C4-2B (cell line): ENCODE measurements around the gene KCNK16.
A peak's percentile ranks its signal among the peaks of the same experiment; 100 is the strongest.

Experiments
- H3K27ac ChIP-seq: fragments of 450-650 bp; 2 replicates; pipeline ENCODE4 v1.5.1; 2017
- ZFX ChIP-seq: fragments of 450-650 bp; IDR thresholded peaks from 2 replicates; pipeline ENCODE4 v1.6.1; 2017
- TF ChIP-seq, protein P1 (sequence below): fragments of 450-650 bp; conservative IDR thresholded peaks from 2 replicates; pipeline ENCODE4 v1.5.1; 2017; ENCODE audit warnings: mild to moderate bottlenecking

The KCNK16 gene

DNA sequence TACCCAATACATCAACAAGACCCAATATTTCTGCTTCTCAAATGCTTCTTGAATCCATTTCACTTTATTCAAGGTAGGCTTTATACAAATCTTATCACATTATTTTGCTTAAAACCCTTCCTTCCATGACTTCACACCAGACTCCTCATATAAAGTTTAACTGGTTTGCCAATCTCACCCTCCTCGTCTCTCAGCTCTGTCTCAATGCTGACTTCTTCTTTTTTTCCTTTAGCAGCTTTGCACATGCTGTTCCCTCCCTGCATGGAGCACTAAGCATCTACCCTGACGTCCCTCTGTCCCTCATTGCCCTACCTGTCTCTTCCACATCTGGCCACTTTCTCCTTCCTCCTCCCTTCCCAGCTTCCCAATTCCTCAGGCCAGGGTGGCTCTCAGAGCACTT lies 39.7 kb downstream of the KCNK16 start:
- H3K27ac ChIP-seq = no peak overlapping the region
- TF ChIP-seq ZFX = no peak
- TF ChIP-seq, protein P1, sequence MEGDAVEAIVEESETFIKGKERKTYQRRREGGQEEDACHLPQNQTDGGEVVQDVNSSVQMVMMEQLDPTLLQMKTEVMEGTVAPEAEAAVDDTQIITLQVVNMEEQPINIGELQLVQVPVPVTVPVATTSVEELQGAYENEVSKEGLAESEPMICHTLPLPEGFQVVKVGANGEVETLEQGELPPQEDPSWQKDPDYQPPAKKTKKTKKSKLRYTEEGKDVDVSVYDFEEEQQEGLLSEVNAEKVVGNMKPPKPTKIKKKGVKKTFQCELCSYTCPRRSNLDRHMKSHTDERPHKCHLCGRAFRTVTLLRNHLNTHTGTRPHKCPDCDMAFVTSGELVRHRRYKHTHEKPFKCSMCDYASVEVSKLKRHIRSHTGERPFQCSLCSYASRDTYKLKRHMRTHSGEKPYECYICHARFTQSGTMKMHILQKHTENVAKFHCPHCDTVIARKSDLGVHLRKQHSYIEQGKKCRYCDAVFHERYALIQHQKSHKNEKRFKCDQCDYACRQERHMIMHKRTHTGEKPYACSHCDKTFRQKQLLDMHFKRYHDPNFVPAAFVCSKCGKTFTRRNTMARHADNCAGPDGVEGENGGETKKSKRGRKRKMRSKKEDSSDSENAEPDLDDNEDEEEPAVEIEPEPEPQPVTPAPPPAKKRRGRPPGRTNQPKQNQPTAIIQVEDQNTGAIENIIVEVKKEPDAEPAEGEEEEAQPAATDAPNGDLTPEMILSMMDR = no peak

DNA sequence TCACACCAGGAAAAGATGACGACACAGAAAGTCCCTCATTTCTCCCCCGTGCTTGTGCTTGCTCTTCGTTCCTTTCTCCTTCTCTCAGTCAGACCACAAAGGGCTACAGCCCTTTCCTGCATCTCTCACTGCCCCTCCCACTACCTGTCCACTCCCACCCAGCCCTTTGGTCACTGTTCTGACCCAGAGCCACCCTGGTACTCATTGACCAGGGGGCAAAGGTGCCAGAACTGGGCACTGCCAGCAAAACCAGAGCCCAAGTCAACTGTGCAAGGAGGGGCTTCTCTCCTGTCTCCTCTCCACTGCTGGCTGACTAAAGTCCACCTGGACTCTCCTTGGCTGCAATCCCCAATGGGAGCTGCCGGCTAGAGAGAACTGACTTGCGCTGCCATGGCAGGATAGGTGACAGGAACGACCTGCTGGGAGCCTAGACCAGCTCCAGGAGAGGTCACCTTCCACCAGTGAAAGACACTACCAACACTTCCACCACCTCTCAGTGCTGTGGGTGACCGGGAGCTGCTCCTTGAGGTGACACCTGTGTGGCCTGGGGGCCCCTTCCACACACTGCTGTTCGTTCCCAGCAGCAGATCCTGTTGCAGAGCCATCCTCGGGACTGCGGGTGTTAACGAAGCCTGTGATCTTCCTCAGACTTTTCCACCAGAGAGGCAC lies 41.1 kb downstream of the KCNK16 start:
- H3K27ac ChIP-seq = no peak overlapping the region
- no peak for TF ChIP-seq ZFX
- TF ChIP-seq, protein P1 = no peak

DNA sequence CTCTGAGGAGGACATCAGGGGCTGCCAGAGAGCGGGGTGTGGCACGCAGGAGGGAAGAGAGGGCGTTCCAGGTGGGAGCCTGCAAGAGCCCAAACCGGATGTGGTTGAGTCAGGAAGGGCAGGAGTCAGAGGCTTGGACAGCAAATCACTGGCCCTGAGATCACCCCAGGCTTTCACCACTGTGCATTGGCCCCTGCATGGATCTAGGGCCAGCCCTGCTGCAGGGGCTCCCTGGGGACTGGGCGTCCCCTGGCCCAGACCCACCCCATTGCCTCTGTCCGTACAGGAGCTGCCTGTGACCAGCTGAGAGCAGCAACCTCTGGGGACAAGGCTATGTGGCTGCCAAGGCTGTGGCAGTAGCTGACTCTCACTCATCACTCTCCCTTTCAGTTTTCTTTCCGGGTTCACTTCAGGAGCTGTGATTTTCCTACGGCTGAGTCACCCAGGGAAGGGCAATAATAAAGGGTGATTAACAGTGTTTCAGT lies 42.2 kb downstream of the KCNK16 start:
- H3K27ac ChIP-seq = peak overlapping the region; percentile 21
- TF ChIP-seq ZFX = no peak
- TF ChIP-seq, protein P1 = no peak

DNA sequence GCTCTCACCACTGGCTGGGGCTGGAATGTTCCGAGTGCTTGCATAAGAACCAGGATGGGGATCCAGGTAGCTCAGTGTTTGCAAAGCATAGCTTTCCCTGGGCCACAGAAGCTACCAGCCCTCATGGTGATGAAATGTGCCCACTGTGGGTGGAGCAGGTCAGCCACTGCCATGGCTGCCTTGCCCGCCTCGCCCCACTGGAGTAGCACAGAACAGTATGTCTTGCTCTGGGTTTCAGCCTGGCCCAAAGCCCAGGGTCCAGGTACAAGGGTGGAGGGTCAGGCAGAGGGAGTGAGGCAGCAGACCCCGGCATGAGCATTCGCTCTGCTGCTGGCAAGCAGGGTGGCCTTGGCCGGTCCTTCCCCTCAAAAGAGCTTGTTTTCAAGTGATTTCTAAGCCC lies 43.0 kb downstream of the KCNK16 start:
- TF ChIP-seq, protein P1 = no peak
- no peak overlapping the region for H3K27ac ChIP-seq

DNA sequence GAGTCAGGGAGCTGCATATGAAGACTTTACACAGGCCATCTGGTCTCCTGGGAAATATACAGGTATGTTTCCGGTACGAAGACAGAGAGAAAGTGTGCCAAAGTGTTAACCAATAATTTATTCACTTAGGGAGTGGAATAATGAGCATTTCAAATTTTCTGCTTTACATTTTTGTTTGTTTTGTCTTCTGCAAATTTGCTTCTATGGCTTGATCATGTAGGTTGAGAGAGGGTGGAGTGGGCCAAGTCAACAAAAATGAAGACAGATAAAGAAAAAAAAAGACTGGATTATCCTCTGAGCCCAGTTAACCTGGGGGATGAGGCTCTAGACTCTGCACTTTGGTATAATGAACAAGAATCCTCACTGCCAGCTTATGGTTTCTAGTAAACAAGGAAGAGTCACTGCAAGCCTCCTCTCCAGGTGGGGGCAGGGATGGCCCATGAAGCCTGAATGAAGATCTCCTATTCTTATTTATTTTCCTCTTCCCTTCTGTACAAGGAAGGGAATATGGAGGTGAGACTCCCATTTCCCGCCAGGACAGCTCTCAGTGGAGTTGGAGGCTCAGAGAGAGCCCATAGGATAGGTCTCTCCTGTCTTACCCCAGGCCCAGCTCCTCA lies 46.0 kb downstream of the KCNK16 start:
- TF ChIP-seq ZFX = no peak
- TF ChIP-seq, protein P1 = no peak
- H3K27ac ChIP-seq = no peak overlapping the region

DNA sequence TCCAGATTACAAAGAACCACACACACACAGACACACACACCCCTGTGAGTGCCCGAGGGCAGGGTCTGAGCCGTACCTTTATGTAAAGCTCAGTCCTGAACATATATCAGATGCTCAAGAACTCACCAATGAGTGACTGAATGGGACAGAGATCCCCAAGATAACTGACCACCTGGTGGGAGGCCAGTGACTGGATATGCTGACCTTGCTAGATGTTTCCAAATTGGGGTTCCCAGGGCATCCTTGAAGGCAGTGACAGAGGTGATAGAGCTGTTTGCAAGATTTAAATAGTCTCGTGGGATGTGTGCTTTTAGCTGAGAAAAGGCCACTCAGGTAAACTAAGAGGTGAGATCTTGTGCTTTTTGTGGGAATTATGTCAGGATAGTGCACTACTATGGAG lies 47.6 kb downstream of the KCNK16 start:
- H3K27ac ChIP-seq = no peak overlapping the region
- no peak for TF ChIP-seq ZFX
- TF ChIP-seq, protein P1 = no peak

DNA sequence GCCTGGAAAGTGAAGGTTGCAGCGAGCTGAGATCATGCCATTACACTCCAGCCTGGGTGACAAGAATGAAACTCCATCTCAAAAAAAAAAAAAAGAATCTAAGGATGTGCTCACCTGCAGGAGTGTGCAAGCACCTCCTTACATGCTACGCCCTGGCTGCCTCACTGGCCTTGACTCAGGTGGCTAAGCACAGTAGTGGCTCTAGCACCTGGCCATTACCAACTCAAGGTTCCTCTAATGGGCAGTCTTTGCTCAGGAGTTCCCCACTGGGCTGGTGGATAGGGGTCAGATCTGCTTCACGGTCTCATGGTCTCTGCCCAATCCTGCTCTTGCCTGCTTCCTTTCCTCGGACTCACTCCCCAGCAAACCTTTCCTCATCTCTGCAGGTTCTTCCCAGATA lies 48.0 kb downstream of the KCNK16 start:
- no peak overlapping the region for H3K27ac ChIP-seq
- TF ChIP-seq, protein P1 = no peak
- no peak for TF ChIP-seq ZFX
